Natural killer cell treated with Interleukin-12 subunit alpha and Interleukin-12 subunit beta and Interleukin-15 and Interleukin-18, amount 100 ng/mL, for 72 hours (primary cell): Measurements from ENCODE around the gene FRS3. TPM values are rescaled to one million over a fixed set of nuclear protein-coding genes. Genes with fewer than 3 reads are reported as not detected.
"Not testable (repeated sequence)": the region's sequence is repeated elsewhere in the genome, so short reads cannot be mapped to it uniquely, and the experiment has no call there.

ENCODE experiments used
- ATAC-seq, 2 donors: fragments of 150-1000 bp; cut with Tn5 transposase in 1 of 2; sonication (Bioruptor Pico), chemical (Tn5 transposase) in 1 of 2; 2 replicates each; pipeline ENCODE4 v1.10.0; 2021
- DNase-seq: peaks from one replicate; pipeline ENCODE4 v3.0.0; 2022; ENCODE audit warnings: low spot score
- H3K27ac Mint-ChIP-seq, 2 donors: 1 replicate in 1 of 2; 2 replicates in 1 of 2; pipeline ENCODE4 v1.8.0; 2022; ENCODE audit warnings: mixed read lengths in 2 of 2, mild to moderate bottlenecking in 1 of 2, moderate library complexity in 1 of 2
- H3K27me3 Mint-ChIP-seq, 2 donors: 1 replicate in 1 of 2; 2 replicates in 1 of 2; pipeline ENCODE4 v1.8.0; 2022; ENCODE audit warnings: mixed read lengths in 2 of 2
- H3K36me3 Mint-ChIP-seq: one replicate; pipeline ENCODE4 v1.8.0; 2022; ENCODE audit warnings: mixed read lengths
- H3K4me1 Mint-ChIP-seq, 2 donors: 1 replicate in 1 of 2; 2 replicates in 1 of 2; pipeline ENCODE4 v1.8.0; 2022; ENCODE audit warnings: low read depth in 2 of 2, mixed read lengths in 2 of 2, mild to moderate bottlenecking in 1 of 2
- H3K4me3 Mint-ChIP-seq: one replicate; pipeline ENCODE4 v1.8.0; 2022; ENCODE audit warnings: mixed read lengths
- H3K9me3 Mint-ChIP-seq: 2 replicates; pipeline ENCODE4 v1.8.0; 2022; ENCODE audit warnings: mixed read lengths
- total RNA-seq, 2 donors: library from RNA; stranded (reverse); gene quantifications; one replicate each; pipeline ENCODE4 v1.2.3, GENCODE V29; 2022

The FRS3 gene, protein sequence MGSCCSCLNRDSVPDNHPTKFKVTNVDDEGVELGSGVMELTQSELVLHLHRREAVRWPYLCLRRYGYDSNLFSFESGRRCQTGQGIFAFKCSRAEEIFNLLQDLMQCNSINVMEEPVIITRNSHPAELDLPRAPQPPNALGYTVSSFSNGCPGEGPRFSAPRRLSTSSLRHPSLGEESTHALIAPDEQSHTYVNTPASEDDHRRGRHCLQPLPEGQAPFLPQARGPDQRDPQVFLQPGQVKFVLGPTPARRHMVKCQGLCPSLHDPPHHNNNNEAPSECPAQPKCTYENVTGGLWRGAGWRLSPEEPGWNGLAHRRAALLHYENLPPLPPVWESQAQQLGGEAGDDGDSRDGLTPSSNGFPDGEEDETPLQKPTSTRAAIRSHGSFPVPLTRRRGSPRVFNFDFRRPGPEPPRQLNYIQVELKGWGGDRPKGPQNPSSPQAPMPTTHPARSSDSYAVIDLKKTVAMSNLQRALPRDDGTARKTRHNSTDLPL
- 1 to 10 TPM; 7.4 to 9.5 TPM for total RNA-seq

DNA sequence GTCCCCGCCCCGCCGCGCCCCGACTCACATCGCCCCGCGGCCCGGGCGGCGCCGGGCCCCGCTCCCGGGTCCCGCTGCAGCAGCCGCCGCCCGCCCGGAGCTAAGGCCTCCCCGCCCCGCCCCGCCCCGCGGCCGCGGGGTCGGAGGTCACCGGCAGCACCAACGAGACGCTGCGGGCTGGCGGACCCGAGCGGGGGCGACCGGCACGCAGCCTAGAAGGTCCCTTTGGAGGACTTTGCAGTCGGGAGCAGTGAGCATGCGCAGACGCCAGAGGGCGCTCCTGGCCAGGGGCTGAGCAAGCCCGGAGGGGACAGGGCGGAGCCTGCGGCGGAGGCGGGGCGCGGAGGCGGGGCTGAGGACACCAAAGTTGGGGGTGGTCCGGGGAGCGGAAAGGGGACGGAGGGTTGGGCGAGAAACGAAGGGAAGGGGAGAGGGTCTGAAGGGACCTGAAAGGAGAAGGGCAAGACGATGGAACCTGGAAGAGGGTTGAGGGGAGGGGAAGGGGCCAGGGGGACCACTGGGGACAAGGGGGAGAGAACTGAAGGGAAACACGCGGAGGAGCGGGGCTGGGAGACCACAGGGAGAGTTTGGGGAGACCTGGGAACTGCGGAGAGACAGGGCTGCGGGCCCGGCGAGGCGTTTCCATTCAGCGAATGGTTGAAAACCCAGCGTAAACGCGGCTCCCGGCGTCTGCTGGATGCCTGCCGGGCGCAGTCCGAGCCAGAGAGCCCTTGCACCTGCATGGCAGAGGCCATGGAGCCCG lies at the start of gene FRS3:
TSS of gene FRS3 (minus strand) at position 113 of the 763 bp plus-strand sequence. CDS start 2,913 bp downstream, outside the sequence.
- Mint-ChIP-seq H3K27me3 (no peaks in the 10 kb centered on the region), H3K27ac (peak within 1 kb of the TSS; percentile 45 to 88), H3K4me1 (peaks cover 7 to 14% of the 10 kb centered on the region in 2 donors), H3K4me3 (peak within 1 kb of the TSS; percentile 96), H3K9me3 (no peaks in the 10 kb centered on the region), H3K36me3 (no peaks in the 10 kb centered on the region)
- ATAC-seq (peak; percentile 98 to 99), DNase-seq (peak; percentile 99)

DNA sequence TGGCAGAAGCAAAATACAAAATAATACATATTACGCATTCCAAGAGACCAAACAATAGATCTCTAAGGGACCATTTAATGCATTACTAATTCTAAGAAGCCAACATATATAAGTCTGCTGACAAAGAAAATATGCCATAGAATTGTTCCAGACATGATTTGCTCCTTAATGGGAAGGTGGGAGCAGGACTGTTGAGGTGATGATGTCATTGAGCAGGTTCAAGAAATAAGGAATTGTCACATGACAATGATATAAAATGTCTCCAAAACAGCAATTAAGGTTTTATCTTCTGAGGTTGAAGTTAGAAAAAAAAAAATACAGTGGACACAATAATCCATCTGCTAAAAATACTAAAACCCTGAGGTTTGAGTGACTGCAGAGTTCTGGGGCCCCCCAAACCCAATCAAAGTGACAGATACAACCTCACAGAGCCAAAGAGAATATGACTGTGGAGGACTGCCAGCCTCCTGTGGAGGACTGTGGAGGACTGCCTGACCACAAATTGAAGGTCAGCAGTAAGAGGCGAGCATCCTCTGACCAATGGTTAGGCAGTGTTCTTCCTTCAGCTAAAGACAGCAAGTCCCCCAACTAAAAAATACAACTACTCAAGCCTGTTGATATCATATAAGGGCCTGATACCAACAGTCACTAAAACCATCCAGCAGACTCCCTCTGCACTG lies 46.8 kb upstream of the FRS3 start:
- Mint-ChIP-seq H3K9me3 (no peaks in the 10 kb centered on the region), H3K36me3 (no peaks in the 10 kb centered on the region), H3K4me1 (no peaks in the 10 kb centered on the region), H3K27ac (no peak overlapping the region), H3K27me3 (no peaks in the 10 kb centered on the region), H3K4me3 (no peak overlapping the region)
- no peak for ATAC-seq
- no peak for DNase-seq

DNA sequence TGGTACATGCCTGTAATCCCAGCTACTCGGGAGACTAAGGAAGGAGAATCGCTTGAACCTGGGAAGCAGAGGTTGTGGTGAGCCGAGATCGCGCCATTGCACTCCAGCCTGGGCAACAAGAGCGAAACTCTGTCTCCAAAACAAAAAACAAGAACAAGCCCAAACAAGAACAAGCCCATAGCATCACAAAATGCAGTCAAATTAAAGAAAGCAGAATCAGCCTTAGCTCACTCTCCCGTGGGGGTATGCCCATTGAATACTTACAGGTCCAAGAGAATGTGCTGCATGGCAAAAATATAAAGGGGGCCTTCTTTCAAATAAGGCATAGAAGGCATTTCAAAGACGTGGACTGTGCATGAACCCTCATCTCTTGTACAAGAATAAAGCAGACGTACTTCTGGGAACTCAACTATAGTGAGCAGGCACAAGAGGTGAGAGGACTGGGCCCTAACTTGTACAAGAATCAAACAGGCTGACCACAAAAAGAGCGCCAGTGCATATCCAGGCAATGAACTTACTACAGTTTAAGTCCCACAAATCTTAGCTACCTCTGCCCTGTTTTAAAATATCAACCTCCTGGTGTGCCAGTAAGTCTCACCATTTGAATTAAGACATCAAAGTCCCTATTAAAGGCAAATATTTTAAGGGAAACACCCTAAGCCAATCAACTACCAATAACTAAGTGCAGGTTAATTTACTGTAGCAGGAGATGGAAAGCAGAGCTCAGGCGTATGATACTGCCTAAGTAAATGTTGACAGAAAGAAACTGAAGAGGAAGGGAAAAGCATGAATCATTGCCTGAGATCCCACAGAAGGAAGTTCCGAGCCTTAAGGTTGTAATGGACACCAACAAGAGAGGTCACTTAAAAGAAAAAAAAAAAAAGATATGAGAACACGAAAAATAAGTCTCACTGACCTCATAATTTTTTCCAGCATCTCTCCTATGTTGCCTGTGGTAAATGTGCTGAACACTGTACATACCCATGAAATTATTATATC lies 45.2 kb upstream of the FRS3 start:
- no peak for ATAC-seq
- no peak overlapping the region for H3K27ac Mint-ChIP-seq
- H3K4me3 Mint-ChIP-seq: no peak overlapping the region
- DNase-seq: no peak
- no peaks in the 10 kb centered on the region for H3K4me1 Mint-ChIP-seq
- H3K27me3 Mint-ChIP-seq: no peaks in the 10 kb centered on the region
- no peaks in the 10 kb centered on the region for H3K9me3 Mint-ChIP-seq
- H3K36me3 Mint-ChIP-seq: no peaks in the 10 kb centered on the region

DNA sequence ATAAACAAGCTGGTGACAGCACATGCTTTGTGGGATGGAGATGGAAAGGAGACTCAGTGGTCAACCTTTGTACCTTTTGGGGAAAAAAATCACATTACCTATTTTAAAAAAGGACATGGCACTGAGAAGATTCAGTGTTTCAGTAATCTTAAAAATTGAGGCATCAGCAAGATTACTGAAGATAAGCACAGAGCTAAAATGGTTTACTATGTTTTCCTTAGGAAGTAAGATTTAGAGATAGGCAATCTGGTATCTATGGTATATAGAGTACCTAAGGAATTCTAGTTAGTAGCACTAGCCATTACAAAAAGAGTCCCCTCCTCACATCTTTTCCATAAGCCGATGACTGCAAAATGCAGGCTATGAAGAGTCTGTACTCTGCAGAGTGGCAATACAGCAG lies 43.5 kb upstream of the FRS3 start:
- no peaks in the 10 kb centered on the region for H3K36me3 Mint-ChIP-seq
- DNase-seq (no peak), ATAC-seq (no peak)
- H3K4me1 Mint-ChIP-seq: no peaks in the 10 kb centered on the region
- no peak overlapping the region for H3K4me3 Mint-ChIP-seq
- H3K27me3 Mint-ChIP-seq: no peaks in the 10 kb centered on the region
- no peaks in the 10 kb centered on the region for H3K9me3 Mint-ChIP-seq
- no peak overlapping the region for H3K27ac Mint-ChIP-seq

DNA sequence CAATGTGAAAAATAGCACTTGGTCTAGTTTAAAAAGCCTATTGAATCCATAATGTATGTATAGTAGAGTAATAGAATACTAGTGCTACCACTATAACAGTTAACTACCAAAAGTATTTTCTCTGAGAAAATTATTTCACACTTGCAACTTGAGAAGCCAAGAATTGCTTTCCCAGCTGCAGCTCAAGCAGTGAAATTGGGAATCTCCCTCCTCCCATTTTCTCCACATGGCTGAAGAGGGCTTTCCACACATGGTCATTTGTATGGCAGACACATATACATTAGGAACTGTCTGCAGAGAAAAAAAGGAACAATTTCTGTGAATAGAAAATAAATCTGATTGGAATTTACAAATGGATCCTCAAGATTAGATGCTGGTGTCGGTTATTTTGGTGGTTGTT lies 42.3 kb upstream of the FRS3 start:
- no peaks in the 10 kb centered on the region for H3K27me3 Mint-ChIP-seq
- H3K27ac Mint-ChIP-seq: no peak overlapping the region
- ATAC-seq (no peak), DNase-seq (no peak)
- H3K4me3 Mint-ChIP-seq: no peak overlapping the region
- no peaks in the 10 kb centered on the region for H3K9me3 Mint-ChIP-seq
- H3K36me3 Mint-ChIP-seq: no peaks in the 10 kb centered on the region
- H3K4me1 Mint-ChIP-seq: no peaks in the 10 kb centered on the region

DNA sequence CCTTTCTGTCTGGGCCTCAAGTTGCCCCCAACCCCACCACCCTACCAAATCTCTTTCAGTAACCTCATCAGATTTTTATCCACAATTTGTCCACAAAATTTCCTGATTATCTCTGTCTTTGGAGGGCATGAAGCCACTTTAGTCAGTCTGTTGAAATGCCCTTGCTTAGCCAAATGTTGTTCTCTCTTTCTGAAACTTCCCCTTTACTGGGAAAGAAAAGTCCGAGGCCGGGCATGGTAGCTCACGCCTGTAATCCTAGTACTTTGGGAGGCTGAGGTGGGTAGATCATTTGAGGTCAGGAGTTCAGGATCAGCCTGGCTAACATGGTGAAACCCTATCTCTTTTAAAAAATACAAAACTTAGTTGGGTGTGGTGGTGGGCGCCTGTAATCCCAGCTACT lies 41.6 kb upstream of the FRS3 start:
- no peak overlapping the region for H3K4me3 Mint-ChIP-seq

DNA sequence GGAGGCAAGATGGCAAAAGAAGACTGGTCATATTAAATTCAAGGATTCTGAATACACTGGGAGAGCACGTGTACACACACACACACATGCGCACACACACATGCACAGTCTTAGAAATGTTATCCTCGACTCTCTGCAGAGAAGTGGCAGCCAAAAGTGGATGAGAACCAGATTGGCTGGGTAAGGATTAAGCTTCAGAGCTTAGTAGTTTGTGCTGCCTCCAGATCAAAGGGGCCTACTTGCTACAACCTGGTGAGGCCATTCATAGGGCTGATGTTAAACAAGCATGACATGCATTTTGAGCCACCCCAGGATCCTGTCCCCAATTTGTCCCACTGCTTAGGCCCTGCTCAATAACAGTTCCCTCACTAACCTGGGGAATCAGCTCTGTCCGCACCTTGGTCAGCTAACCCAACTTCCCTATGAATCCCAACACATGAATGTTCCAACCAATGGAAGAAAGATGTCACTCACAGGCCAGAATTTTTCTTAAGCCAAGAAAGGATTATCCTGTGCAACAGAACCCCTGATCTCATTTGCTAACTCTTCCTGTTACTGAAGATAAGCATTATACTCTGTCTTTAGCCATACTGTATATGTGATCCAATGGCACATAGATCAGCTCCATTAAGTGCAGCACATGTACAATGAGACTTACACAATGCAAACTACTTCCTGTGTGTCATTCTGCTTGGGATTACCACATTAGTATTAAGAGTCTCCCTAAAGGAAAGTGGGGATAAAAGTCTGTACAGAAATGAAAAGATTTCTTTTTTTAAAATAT lies 38.8 kb upstream of the FRS3 start:
- DNase-seq (no peak), ATAC-seq (no peak)
- H3K4me1 Mint-ChIP-seq: no peaks in the 10 kb centered on the region
- H3K27ac Mint-ChIP-seq: no peak overlapping the region
- no peak overlapping the region for H3K4me3 Mint-ChIP-seq
- no peaks in the 10 kb centered on the region for H3K36me3 Mint-ChIP-seq
- H3K27me3 Mint-ChIP-seq: no peaks in the 10 kb centered on the region
- H3K9me3 Mint-ChIP-seq: no peaks in the 10 kb centered on the region

More for the DNA sequence above, 41.6 kb upstream of the FRS3 start:
- Mint-ChIP-seq H3K36me3 (no peaks in the 10 kb centered on the region), H3K27me3 (no peaks in the 10 kb centered on the region), H3K9me3 (no peaks in the 10 kb centered on the region), H3K27ac (no peak overlapping the region), H3K4me1 (no peaks in the 10 kb centered on the region)
- no peak for ATAC-seq
- no peak for DNase-seq

DNA sequence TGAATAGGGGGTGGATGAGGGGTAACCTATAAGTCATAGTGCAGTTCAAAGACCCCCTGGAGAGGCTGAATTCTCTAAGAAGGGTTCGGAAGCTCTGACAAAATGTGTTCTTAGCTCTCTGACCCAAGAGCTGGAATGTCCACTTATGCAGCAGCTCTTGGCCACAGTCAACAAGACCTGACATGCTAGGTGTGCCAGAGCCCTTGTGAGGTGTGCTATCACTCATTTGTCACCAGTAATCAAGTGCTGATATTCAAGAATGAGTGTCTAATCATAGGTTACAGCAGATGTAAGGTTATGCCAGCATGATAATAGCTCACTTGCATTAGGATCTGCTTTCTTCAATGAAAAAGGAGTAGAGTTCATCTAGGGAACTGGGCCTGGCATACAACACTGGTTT lies 35.9 kb upstream of the FRS3 start:
- Mint-ChIP-seq H3K4me1 (no peaks in the 10 kb centered on the region), H3K4me3 (no peak overlapping the region), H3K9me3 (no peaks in the 10 kb centered on the region), H3K36me3 (no peaks in the 10 kb centered on the region), H3K27ac (no peak overlapping the region), H3K27me3 (no peaks in the 10 kb centered on the region)
- ATAC-seq: no peak
- DNase-seq: no peak

DNA sequence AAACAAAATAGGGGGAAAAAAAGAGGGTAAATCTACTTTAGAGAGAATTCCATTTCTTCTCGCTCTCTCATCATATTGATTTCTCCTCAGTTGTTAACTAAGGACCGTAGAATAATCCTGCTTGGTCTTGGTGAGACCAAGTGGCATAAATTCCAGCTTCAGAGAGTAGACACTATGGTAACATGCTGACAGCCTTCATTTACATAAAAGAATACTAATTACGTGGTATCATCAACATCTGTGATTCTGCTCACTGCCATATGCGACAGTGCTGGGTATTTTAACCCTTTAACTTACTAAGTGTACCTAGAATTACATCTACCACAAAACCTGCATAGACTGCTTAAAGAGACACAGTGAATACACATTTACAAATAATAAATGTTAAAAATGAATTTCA lies 34.9 kb upstream of the FRS3 start:
- H3K4me3 Mint-ChIP-seq: no peak overlapping the region
- no peak overlapping the region for H3K27ac Mint-ChIP-seq
- no peak for DNase-seq
- H3K36me3 Mint-ChIP-seq: no peaks in the 10 kb centered on the region
- no peaks in the 10 kb centered on the region for H3K27me3 Mint-ChIP-seq
- no peaks in the 10 kb centered on the region for H3K4me1 Mint-ChIP-seq
- no peak for ATAC-seq
- H3K9me3 Mint-ChIP-seq: no peaks in the 10 kb centered on the region

DNA sequence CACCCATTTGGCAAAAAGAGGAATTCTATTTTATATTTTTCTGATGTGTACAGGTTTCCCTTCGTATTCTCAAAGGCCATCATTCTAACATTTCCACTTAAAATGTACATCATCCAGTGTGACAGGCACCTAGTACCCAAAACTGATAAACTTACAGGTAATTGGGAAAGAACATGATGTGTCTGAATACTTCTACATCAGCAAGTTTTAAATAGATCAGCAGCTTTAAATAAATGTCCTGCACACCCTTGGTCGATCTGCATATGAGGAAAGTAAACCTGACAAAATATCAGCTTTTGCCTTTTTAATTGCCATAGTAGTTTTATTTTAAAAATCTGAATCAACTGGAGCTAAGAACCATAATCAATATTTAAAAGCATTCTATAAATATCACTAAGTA lies 34.3 kb upstream of the FRS3 start:
- Mint-ChIP-seq H3K4me3 (no peak overlapping the region), H3K4me1 (no peaks in the 10 kb centered on the region), H3K27me3 (no peaks in the 10 kb centered on the region), H3K36me3 (no peaks in the 10 kb centered on the region), H3K9me3 (no peaks in the 10 kb centered on the region), H3K27ac (no peak overlapping the region)
- ATAC-seq (no peak), DNase-seq (no peak)

DNA sequence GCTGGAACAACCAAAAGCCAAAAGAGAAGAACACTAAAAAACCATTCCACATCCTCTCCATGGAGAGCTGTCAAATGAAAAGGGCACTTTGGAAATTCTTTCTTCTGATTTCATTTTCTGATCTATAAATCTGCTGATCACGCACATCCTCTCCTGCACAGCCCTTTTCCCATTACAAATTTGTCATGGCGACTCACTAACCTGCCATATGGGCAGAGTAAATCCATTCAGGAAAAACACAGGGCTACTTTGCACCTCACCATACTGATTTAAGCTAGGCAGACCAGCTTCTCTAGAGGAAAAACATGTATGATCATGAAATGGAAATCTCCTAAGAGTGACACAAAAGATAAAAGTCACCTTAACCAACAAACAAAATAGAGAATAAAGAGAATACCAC lies 33.8 kb upstream of the FRS3 start:
- H3K4me1 Mint-ChIP-seq: no peaks in the 10 kb centered on the region
- no peak for ATAC-seq

DNA sequence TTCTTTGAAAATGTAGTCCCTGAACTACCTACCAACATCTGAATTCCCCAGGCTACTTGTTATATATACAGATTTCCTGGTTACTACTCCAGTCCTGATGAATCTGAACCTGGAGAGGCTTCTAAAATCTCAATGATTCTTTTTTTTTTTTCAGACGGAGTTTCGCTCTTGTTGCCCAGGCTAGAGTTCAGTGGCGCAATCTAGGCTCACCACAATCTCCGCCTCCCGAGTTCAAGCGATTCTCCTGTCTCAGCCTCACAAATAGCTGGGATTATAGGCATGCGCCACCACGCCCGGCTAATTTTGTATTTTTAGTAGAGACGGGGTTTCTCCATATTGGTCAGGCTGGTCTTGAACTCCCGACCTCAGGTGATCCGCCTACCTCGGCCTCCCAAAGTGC lies 32.2 kb upstream of the FRS3 start:
- not testable (repeated sequence) for H3K36me3 Mint-ChIP-seq, H3K4me1 Mint-ChIP-seq, H3K27me3 Mint-ChIP-seq, ATAC-seq, H3K4me3 Mint-ChIP-seq, DNase-seq, H3K27ac Mint-ChIP-seq, H3K9me3 Mint-ChIP-seq

More for the DNA sequence above, 33.8 kb upstream of the FRS3 start:
- no peaks in the 10 kb centered on the region for H3K36me3 Mint-ChIP-seq
- no peaks in the 10 kb centered on the region for H3K9me3 Mint-ChIP-seq
- no peak overlapping the region for H3K4me3 Mint-ChIP-seq
- no peaks in the 10 kb centered on the region for H3K27me3 Mint-ChIP-seq
- no peak overlapping the region for H3K27ac Mint-ChIP-seq
- DNase-seq: no peak
